Panc1 (cell line): Measurements from ENCODE around the gene OSBPL10. TPM values are rescaled to one million over a fixed set of nuclear protein-coding genes. Genes with fewer than 3 reads are reported as not detected.
A peak's percentile ranks its signal among the peaks of the same experiment; 100 is the strongest.

Experiments used
- ATAC-seq: fragments of 200-7000 bp; cut with Tn5 transposase; 2 replicates; pipeline ENCODE4 v1.9.1; 2020; ENCODE audit warnings: mild to moderate bottlenecking, moderate library complexity
- BruUV-seq: library from RNA; stranded (reverse); fragments of 400-500 nt; replicated peaks from 2 replicates; lab custom pipeline; 2021; lab: Mats Ljungman, UMichigan
- CTCF ChIA-PET: fragments of 300-600 bp; sonication (Branson Sonifier 250); formaldehyde crosslinking; loops from one replicate; lab custom pipeline; 2022; ENCODE audit warnings: antibody characterized with exemption; lab: Charles Lee
- POLR2A ChIA-PET: fragments of 300-600 bp; sonication (Branson Sonifier 250); formaldehyde crosslinking; loops from one replicate; lab custom pipeline; 2022; ENCODE audit warnings: antibody characterized with exemption; lab: Charles Lee
- DNase-seq: peaks from one replicate; pipeline ENCODE4 v3.0.0-alpha.2; 2010; ENCODE audit warnings: low read depth, low spot score
- H3K27ac ChIP-seq: 2 replicates; pipeline ENCODE4 v1.5.1; 2011; ENCODE audit warnings: mild to moderate bottlenecking, low read length, inconsistent platforms
- H3K27me3 ChIP-seq: fragments of 200-500 bp; sonication (Bioruptor generic); 2 replicates; pipeline ENCODE4 v1.6.0; 2014; ENCODE audit warnings: low read length, inconsistent platforms; ENCODE audit not compliant: control insufficient read depth, insufficient read depth
- H3K36me3 ChIP-seq: fragments of 200-500 bp; sonication (Bioruptor generic); 2 replicates; pipeline ENCODE4 v1.5.1; 2014; ENCODE audit warnings: inconsistent platforms, mild to moderate bottlenecking, low read length, moderate library complexity; ENCODE audit not compliant: control insufficient read depth, insufficient read depth
- H3K4me1 ChIP-seq: 2 replicates; pipeline ENCODE4 v1.5.1; 2011; ENCODE audit warnings: inconsistent platforms, mild to moderate bottlenecking, low read length, moderate library complexity; ENCODE audit not compliant: control insufficient read depth, insufficient read depth
- H3K4me3 ChIP-seq, 2 experiments: 2 replicates each; pipeline ENCODE4 v1.5.1; 2011 to 2012; ENCODE audit warnings: low read depth in 2 of 2, low read length in 2 of 2, mild to moderate bottlenecking in 2 of 2, inconsistent platforms in 1 of 2, moderate library complexity in 1 of 2
- H3K9me3 ChIP-seq: fragments of 200-500 bp; sonication (Bioruptor generic); 2 replicates; pipeline ENCODE4 v1.5.1; 2014; ENCODE audit warnings: low read depth, mild to moderate bottlenecking, inconsistent platforms, low read length, moderate library complexity; ENCODE audit not compliant: control insufficient read depth, insufficient read depth
- CTCF ChIP-seq: fragments of 450-650 bp; IDR thresholded peaks from 2 replicates; pipeline ENCODE4 v1.5.1; 2017; ENCODE audit warnings: mild to moderate bottlenecking
- POLR2AphosphoS5 ChIP-seq: IDR thresholded peaks from 2 replicates; pipeline ENCODE4 v1.6.1; 2012; ENCODE audit warnings: mild to moderate bottlenecking, low read depth, low read length, moderate library complexity
- REST ChIP-seq, 2 experiments: IDR thresholded peaks; 2 replicates each; pipeline ENCODE4 v1.6.1; 2011 to 2012; ENCODE audit warnings: low read depth in 2 of 2, control low read depth in 1 of 2, low read length in 1 of 2, mild to moderate bottlenecking in 1 of 2, moderate library complexity in 1 of 2; ENCODE audit not compliant: insufficient read depth in 1 of 2
- SIN3A ChIP-seq: IDR thresholded peaks from 2 replicates; pipeline ENCODE4 v1.6.1; 2012; ENCODE audit warnings: low read depth, mild to moderate bottlenecking, low read length, moderate library complexity, borderline replicate concordance; ENCODE audit not compliant: insufficient read depth
- TCF7L2 ChIP-seq: IDR thresholded peaks from 2 replicates; pipeline ENCODE4 v1.6.1; 2011; ENCODE audit warnings: mild to moderate bottlenecking, low read depth, low read length, inconsistent platforms
- in situ Hi-C: cut with HindIII; loops from 2 replicates; pipeline ENCODE4 v1.10.0; 2016; ENCODE audit warnings: low sequenced_read_pairs, low pct_unique_long_range_greater_than_20kb
- intact Hi-C: fragments of 100-400 bp; cut with micrococcal nuclease; formaldehyde crosslinking; loops from one replicate; pipeline ENCODE4 v1.10.0; 2022; ENCODE audit not compliant: unreplicated experiment
- total RNA-seq: library from RNA; stranded (reverse); gene quantifications from one replicate; pipeline ENCODE4 v1.2.1, GENCODE V29; 2021; ENCODE audit not compliant: unreplicated experiment

OSBPL10 gene
- total RNA-seq, 1 experiment from 2014 or later = 88.1 TPM

GRCh38 chr3:31813197-31813596, 167.9 kb downstream of the OSBPL10 start:
- CTCF ChIA-PET = no interaction called here
- POLR2A ChIA-PET = no interaction called here
- intact Hi-C loops = no loop called here
- no peaks in the 10 kb centered on the region for H3K36me3 ChIP-seq
- TSS peak; percentile 12 for BruUV-seq
- DNase-seq (no peak), ATAC-seq (no peak)
- TF ChIP-seq REST (IDR thresholded peaks at IDR 0.05; ENCODE audit: insufficient read depth in 1 of 2, low read depth in 2 of 2, low read length in 1 of 2) (no peak), SIN3A (no peak), CTCF (no peak), POLR2AphosphoS5 (no peak), TCF7L2 (no peak)
- H3K27ac ChIP-seq = no peak overlapping the region
- no peaks in the 10 kb centered on the region for H3K4me1 ChIP-seq
- in situ Hi-C loops = no loop called here
- H3K4me3 ChIP-seq = no peak overlapping the region
- H3K27me3 ChIP-seq = no peaks in the 10 kb centered on the region
- H3K9me3 ChIP-seq = no peaks in the 10 kb centered on the region

- no peak for ATAC-seq
- Histone ChIP-seq H3K9me3 (no peaks in the 10 kb centered on the region), H3K27me3 (no peaks in the 10 kb centered on the region)
Observed at GRCh38 chr3:31810991-31811433, 170.1 kb downstream of the OSBPL10 start.

More at GRCh38 chr3:31810991-31811433, 170.1 kb downstream of the OSBPL10 start:
- H3K4me3 ChIP-seq = no peak overlapping the region
- no peak for DNase-seq
- TF ChIP-seq REST (IDR thresholded peaks at IDR 0.05; ENCODE audit: insufficient read depth in 1 of 2, low read depth in 2 of 2, low read length in 1 of 2) (no peak), TCF7L2 (no peak), CTCF (no peak), POLR2AphosphoS5 (no peak), SIN3A (no peak)
- CTCF ChIA-PET = no interaction called here
- intact Hi-C loops (no loop called here), in situ Hi-C loops (no loop called here)
- POLR2A ChIA-PET = no interaction called here
- H3K4me1 ChIP-seq = no peaks in the 10 kb centered on the region
- no TSS peak for BruUV-seq
- no peaks in the 10 kb centered on the region for H3K36me3 ChIP-seq
- no peak overlapping the region for H3K27ac ChIP-seq
